GM23338 (cell line): ENCODE measurements around the gene MEGF11.

ENCODE experiments used
- CREB1 ChIP-seq: fragments of 250-450 bp; sonication (Bioruptor Pico); IDR thresholded peaks from 2 replicates; pipeline ENCODE4 v1.5.0; 2020; ENCODE audit warnings: low read depth, mild to moderate bottlenecking, moderate library complexity
- EZH2 ChIP-seq: fragments of 200-600 bp; sonication (generic); IDR thresholded peaks from one replicate; pipeline ENCODE4 v1.8.0; 2017; ENCODE audit warnings: antibody characterized with exemption, mild to moderate bottlenecking, low read depth; ENCODE audit not compliant: unreplicated experiment
- EZH2phosphoT487 ChIP-seq: fragments of 200-600 bp; sonication (generic); IDR thresholded peaks from one replicate; pipeline ENCODE4 v1.8.1; 2018; ENCODE audit warnings: antibody characterized with exemption; ENCODE audit not compliant: unreplicated experiment
- JUNB ChIP-seq: IDR thresholded peaks from one replicate; pipeline ENCODE4 v1.6.1; 2016; ENCODE audit warnings: antibody characterized with exemption; ENCODE audit not compliant: unreplicated experiment
- NANOG ChIP-seq: IDR thresholded peaks from 2 replicates; pipeline ENCODE4 v1.6.1; 2016; ENCODE audit warnings: antibody characterized with exemption, borderline replicate concordance
- POLR2AphosphoS5 ChIP-seq: IDR thresholded peaks from 2 replicates; pipeline ENCODE4 v1.6.1; 2016; ENCODE audit warnings: antibody characterized with exemption, low read depth
- STAT1 ChIP-seq: IDR thresholded peaks from one replicate; pipeline ENCODE4 v1.6.1; 2016; ENCODE audit warnings: antibody characterized with exemption; ENCODE audit not compliant: unreplicated experiment
- ZNF114 ChIP-seq: fragments of 250-450 bp; sonication (Bioruptor Pico); IDR thresholded peaks from 2 replicates; pipeline ENCODE4 v1.5.0; 2020; ENCODE audit warnings: mild to moderate bottlenecking, moderate library complexity
- ZNF331 ChIP-seq: fragments of 250-450 bp; sonication (Bioruptor Pico); IDR thresholded peaks from 2 replicates; pipeline ENCODE4 v1.5.0; 2020; ENCODE audit warnings: low read depth, mild to moderate bottlenecking, moderate library complexity
- TF ChIP-seq, protein P1 (sequence below): IDR thresholded peaks from one replicate; pipeline ENCODE4 v1.6.1; 2018; ENCODE audit warnings: antibody characterized with exemption; ENCODE audit not compliant: unreplicated experiment
- TF ChIP-seq, protein P2 (sequence below), 2 experiments: fragments of 200-600 bp in 1 of 2; sonication (generic) in 1 of 2; conservative IDR thresholded peaks; 2 replicates each; pipeline versions ENCODE4 v1.5.1 to v1.6.1; 2016 to 2017; ENCODE audit warnings: antibody characterized with exemption in 2 of 2, low read depth in 2 of 2, mild to moderate bottlenecking in 2 of 2, moderate library complexity in 1 of 2
- TF ChIP-seq, protein P3 (sequence below): IDR thresholded peaks from 2 replicates; pipeline ENCODE4 v1.6.1; 2016; ENCODE audit warnings: antibody characterized with exemption
- TF ChIP-seq, protein P4 (sequence below): fragments of 250-450 bp; sonication (Bioruptor Pico); IDR thresholded peaks from 2 replicates; pipeline ENCODE4 v1.5.0; 2020; ENCODE audit warnings: mild to moderate bottlenecking, moderate library complexity

DNA sequence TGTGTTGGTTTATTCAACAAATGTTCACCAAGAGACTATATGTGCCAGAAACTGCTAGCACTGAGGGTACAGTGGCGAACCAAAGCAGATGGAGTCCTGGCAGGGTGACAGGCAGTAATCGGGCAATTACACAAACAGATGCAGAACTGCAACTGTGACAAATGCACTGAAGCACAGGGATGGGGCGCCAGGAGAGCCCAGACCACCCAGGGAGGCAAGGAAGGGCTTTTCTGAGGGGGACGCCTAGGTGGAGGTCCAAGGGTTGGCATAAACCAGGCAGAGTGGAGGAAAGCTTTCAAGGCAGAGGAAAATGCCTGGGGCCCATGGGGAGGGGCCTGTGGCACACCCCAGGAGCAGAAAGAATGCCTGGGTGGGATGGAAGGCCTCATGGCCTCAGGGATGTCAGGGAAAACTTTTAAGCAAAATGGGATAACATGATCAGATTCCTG, 45.3 kb upstream of the MEGF11 start:
- TF ChIP-seq, protein P1, sequence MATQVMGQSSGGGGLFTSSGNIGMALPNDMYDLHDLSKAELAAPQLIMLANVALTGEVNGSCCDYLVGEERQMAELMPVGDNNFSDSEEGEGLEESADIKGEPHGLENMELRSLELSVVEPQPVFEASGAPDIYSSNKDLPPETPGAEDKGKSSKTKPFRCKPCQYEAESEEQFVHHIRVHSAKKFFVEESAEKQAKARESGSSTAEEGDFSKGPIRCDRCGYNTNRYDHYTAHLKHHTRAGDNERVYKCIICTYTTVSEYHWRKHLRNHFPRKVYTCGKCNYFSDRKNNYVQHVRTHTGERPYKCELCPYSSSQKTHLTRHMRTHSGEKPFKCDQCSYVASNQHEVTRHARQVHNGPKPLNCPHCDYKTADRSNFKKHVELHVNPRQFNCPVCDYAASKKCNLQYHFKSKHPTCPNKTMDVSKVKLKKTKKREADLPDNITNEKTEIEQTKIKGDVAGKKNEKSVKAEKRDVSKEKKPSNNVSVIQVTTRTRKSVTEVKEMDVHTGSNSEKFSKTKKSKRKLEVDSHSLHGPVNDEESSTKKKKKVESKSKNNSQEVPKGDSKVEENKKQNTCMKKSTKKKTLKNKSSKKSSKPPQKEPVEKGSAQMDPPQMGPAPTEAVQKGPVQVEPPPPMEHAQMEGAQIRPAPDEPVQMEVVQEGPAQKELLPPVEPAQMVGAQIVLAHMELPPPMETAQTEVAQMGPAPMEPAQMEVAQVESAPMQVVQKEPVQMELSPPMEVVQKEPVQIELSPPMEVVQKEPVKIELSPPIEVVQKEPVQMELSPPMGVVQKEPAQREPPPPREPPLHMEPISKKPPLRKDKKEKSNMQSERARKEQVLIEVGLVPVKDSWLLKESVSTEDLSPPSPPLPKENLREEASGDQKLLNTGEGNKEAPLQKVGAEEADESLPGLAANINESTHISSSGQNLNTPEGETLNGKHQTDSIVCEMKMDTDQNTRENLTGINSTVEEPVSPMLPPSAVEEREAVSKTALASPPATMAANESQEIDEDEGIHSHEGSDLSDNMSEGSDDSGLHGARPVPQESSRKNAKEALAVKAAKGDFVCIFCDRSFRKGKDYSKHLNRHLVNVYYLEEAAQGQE: no peak
- no peak for TF ChIP-seq STAT1
- TF ChIP-seq, protein P2, sequence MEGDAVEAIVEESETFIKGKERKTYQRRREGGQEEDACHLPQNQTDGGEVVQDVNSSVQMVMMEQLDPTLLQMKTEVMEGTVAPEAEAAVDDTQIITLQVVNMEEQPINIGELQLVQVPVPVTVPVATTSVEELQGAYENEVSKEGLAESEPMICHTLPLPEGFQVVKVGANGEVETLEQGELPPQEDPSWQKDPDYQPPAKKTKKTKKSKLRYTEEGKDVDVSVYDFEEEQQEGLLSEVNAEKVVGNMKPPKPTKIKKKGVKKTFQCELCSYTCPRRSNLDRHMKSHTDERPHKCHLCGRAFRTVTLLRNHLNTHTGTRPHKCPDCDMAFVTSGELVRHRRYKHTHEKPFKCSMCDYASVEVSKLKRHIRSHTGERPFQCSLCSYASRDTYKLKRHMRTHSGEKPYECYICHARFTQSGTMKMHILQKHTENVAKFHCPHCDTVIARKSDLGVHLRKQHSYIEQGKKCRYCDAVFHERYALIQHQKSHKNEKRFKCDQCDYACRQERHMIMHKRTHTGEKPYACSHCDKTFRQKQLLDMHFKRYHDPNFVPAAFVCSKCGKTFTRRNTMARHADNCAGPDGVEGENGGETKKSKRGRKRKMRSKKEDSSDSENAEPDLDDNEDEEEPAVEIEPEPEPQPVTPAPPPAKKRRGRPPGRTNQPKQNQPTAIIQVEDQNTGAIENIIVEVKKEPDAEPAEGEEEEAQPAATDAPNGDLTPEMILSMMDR (conservative IDR thresholded peaks at IDR 0.05; ENCODE audit: low read depth in 2 of 2): no peak
- no peak for TF ChIP-seq EZH2phosphoT487
- no peak for TF ChIP-seq POLR2AphosphoS5
- no peak for TF ChIP-seq EZH2
- TF ChIP-seq NANOG: no peak
- TF ChIP-seq ZNF114 (CRISPR knock-in tag): no peak
- TF ChIP-seq, protein P3, sequence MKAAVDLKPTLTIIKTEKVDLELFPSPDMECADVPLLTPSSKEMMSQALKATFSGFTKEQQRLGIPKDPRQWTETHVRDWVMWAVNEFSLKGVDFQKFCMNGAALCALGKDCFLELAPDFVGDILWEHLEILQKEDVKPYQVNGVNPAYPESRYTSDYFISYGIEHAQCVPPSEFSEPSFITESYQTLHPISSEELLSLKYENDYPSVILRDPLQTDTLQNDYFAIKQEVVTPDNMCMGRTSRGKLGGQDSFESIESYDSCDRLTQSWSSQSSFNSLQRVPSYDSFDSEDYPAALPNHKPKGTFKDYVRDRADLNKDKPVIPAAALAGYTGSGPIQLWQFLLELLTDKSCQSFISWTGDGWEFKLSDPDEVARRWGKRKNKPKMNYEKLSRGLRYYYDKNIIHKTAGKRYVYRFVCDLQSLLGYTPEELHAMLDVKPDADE: no peak
- no peak for TF ChIP-seq JUNB
- no peak for TF ChIP-seq CREB1 (CRISPR knock-in tag)
- TF ChIP-seq, protein P4, sequence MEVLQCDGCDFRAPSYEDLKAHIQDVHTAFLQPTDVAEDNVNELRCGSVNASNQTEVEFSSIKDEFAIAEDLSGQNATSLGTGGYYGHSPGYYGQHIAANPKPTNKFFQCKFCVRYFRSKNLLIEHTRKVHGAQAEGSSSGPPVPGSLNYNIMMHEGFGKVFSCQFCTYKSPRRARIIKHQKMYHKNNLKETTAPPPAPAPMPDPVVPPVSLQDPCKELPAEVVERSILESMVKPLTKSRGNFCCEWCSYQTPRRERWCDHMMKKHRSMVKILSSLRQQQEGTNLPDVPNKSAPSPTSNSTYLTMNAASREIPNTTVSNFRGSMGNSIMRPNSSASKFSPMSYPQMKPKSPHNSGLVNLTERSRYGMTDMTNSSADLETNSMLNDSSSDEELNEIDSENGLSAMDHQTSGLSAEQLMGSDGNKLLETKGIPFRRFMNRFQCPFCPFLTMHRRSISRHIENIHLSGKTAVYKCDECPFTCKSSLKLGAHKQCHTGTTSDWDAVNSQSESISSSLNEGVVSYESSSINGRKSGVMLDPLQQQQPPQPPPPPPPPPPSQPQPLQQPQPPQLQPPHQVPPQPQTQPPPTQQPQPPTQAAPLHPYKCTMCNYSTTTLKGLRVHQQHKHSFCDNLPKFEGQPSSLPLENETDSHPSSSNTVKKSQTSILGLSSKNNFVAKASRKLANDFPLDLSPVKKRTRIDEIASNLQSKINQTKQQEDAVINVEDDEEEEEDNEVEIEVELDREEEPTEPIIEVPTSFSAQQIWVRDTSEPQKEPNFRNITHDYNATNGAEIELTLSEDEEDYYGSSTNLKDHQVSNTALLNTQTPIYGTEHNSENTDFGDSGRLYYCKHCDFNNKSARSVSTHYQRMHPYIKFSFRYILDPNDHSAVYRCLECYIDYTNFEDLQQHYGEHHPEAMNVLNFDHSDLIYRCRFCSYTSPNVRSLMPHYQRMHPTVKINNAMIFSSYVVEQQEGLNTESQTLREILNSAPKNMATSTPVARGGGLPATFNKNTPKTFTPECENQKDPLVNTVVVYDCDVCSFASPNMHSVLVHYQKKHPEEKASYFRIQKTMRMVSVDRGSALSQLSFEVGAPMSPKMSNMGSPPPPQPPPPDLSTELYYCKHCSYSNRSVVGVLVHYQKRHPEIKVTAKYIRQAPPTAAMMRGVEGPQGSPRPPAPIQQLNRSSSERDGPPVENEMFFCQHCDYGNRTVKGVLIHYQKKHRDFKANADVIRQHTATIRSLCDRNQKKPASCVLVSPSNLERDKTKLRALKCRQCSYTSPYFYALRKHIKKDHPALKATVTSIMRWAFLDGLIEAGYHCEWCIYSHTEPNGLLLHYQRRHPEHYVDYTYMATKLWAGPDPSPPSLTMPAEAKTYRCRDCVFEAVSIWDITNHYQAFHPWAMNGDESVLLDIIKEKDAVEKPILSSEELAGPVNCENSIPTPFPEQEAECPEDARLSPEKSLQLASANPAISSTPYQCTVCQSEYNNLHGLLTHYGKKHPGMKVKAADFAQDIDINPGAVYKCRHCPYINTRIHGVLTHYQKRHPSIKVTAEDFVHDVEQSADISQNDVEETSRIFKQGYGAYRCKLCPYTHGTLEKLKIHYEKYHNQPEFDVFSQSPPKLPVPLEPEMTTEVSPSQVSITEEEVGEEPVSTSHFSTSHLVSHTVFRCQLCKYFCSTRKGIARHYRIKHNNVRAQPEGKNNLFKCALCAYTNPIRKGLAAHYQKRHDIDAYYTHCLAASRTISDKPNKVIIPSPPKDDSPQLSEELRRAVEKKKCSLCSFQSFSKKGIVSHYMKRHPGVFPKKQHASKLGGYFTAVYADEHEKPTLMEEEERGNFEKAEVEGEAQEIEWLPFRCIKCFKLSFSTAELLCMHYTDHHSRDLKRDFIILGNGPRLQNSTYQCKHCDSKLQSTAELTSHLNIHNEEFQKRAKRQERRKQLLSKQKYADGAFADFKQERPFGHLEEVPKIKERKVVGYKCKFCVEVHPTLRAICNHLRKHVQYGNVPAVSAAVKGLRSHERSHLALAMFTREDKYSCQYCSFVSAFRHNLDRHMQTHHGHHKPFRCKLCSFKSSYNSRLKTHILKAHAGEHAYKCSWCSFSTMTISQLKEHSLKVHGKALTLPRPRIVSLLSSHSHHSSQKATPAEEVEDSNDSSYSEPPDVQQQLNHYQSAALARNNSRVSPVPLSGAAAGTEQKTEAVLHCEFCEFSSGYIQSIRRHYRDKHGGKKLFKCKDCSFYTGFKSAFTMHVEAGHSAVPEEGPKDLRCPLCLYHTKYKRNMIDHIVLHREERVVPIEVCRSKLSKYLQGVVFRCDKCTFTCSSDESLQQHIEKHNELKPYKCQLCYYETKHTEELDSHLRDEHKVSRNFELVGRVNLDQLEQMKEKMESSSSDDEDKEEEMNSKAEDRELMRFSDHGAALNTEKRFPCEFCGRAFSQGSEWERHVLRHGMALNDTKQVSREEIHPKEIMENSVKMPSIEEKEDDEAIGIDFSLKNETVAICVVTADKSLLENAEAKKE: no peak
- TF ChIP-seq ZNF331 (CRISPR knock-in tag): no peak
